Adrenal gland (tissue), 19 donors: Measurements from ENCODE around the gene TMEM74B. TPM values are rescaled to one million over a fixed set of nuclear protein-coding genes. Genes with fewer than 3 reads are reported as not detected.
A peak's percentile ranks its signal among the peaks of the same experiment; 100 is the strongest.

Experiments
- DNase-seq, 7 donors: peaks; one replicate each; pipeline ENCODE4 v3.0.0-alpha.2; 2019 to 2020
- H3K27ac ChIP-seq, 5 donors: fragments of 200-600 bp; sonication (generic) in 4 of 5; 1 replicate in 3 of 5; 2 replicates in 2 of 5; pipeline versions ENCODE4 v1.5.1 to v1.8.0; 2016 to 2020; ENCODE audit warnings: mild to moderate bottlenecking in 1 of 5
- H3K27me3 ChIP-seq: fragments of 200-600 bp; 2 replicates; pipeline ENCODE4 v1.8.0; 2021
- H3K36me3 ChIP-seq, 2 donors: fragments of 200-600 bp; replicated peaks in 1 of 2; 1 replicate in 1 of 2; 2 replicates in 1 of 2; pipeline versions ENCODE4 v1.5.1 to v1.8.0; 2018 to 2022
- H3K4me1 ChIP-seq, 2 donors: fragments of 200-600 bp; replicated peaks in 1 of 2; 1 replicate in 1 of 2; 2 replicates in 1 of 2; pipeline versions ENCODE4 v1.5.1 to v1.8.0; 2018 to 2021
- H3K4me3 ChIP-seq, 4 donors: fragments of 200-600 bp; sonication (generic) in 3 of 4; one replicate each; pipeline ENCODE4 v1.5.1; 2016 to 2018
- H3K9me3 ChIP-seq, 3 donors: fragments of 200-600 bp; sonication (generic) in 1 of 3; replicated peaks in 1 of 3; 1 replicate in 2 of 3; 2 replicates in 1 of 3; pipeline versions ENCODE4 v1.5.1 to v1.8.0; 2016 to 2021
- CTCF ChIP-seq, 6 experiments: fragments of 450-650 bp in 4 of 6; fragments of 200-600 bp in 2 of 6; sonication (generic) in 1 of 6; IDR thresholded peaks; 1 replicate in 5 of 6; 2 replicates in 1 of 6; pipeline versions ENCODE4 v1.5.1 to v1.8.0; 2016 to 2021; ENCODE audit warnings: antibody characterized with exemption in 6 of 6, mild to moderate bottlenecking in 2 of 6, moderate library complexity in 1 of 6
- POLR2A ChIP-seq, 2 donors: fragments of 450-650 bp; IDR thresholded peaks; one replicate each; pipeline ENCODE4 v1.6.1; 2017; ENCODE audit warnings: antibody characterized with exemption in 2 of 2, mild to moderate bottlenecking in 2 of 2, moderate library complexity in 1 of 2
- WGBS, 4 donors: extraction: QIAGEN DNeasy Blood & Tissue Kit in 2 of 4; methylation state at CpG; one replicate each; pipeline versions ENCODE4 v1.1.5 to v1.1.7; 2013 to 2017; 5-methylcytosine and 5-hydroxymethylcytosine counted together
- intact Hi-C, 2 donors: fragments of 100-400 bp; cut with DNase I; formaldehyde crosslinking; loops; one replicate each; pipeline versions ENCODE4 v1.14.1 to v1.15.0; 2022 to 2023
- long read RNA-seq, 10 donors: library from polyadenylated mRNA in 3 of 10; unstranded in 2 of 10; stranded (forward) in 1 of 10; transcript quantifications; one replicate each; pipeline ENCODE4 v2.0.0 and lab custom pipeline, GENCODE V29; 2021 to 2026
- polyA plus RNA-seq, 3 donors: library from polyadenylated mRNA; stranded (reverse); fragments of 200-250 nt in 2 of 3; fragments of 350-450 nt in 1 of 3; fragmentation: Illumina TruSeq in 1 of 3; extraction: RNeasy Lipid Tissue Mini Kit (QIAGEN cat#74804) in 1 of 3; gene quantifications; one replicate each; pipeline ENCODE4 v1.2.3, GENCODE V29; 2013 to 2014
- total RNA-seq, 9 donors: library from RNA; depleted of rRNA in 4 of 9; stranded (reverse); fragments of >200 nt in 4 of 9; fragments of 120-200 nt in 1 of 9; fragmentation: NEBNext Ultra II Directional in 1 of 9; extraction: Animal tissue kit (Norgen Biotek cat#: 25700) in 1 of 9; gene quantifications; one replicate each; pipeline versions ENCODE4 v1.1.0 to v1.2.4, GENCODE V29; 2013 to 2023
- donor health status: healthy with polysubstance abuse.
- donor health status: Bipolar disorder and iron deficiency.
- donor health status: DM: yes; HTN: yes; CAD: no.
- donor health status: DM: no; HTN: no; CAD: no.
- donor health status: DM: no; HTN: no; CAD: no.
- donor health status: DM: yes; HTN: yes; CAD: no.

Gene TMEM74B
- 1 to 10 TPM in 2 of 9 donors, under 1 TPM in 5, not detected in 2; 0.42 to 4.1 (median 0.97) TPM for total RNA-seq
- 1 to 10 TPM in 2 of 3 donors, under 1 TPM in 1; 0.24 to 9.5 (median 5.2) TPM for polyA plus RNA-seq
- long read RNA-seq, donor 1 = 0 reads
- long read RNA-seq, donor 2 = 0 reads
- long read RNA-seq, donor 3 = 0 reads
- long read RNA-seq, donor 4 = 0 reads
- long read RNA-seq, donor 5, partial matches to known transcripts = 0 of 1 reads
- long read RNA-seq, donor 5, other reads (novel, unspliced or antisense) = 1 of 1 reads
- long read RNA-seq, donor 6 = 0 reads
- long read RNA-seq, donor 7 = 0 reads
- long read RNA-seq, donor 8 = 0 reads
- long read RNA-seq, donor 9 = 0 reads
- long read RNA-seq, donor 10 = 0 reads

- TF ChIP-seq POLR2A (IDR thresholded peaks at IDR 0.05) (no peak), CTCF (IDR thresholded peaks at IDR 0.05) (no peak)
- peaks cover 4 to 6% of the 10 kb centered on the region in 2 donors for H3K4me1 ChIP-seq
- H3K36me3 ChIP-seq = no peaks in the 10 kb centered on the region
- H3K27ac ChIP-seq = no peak within 1 kb of the TSS
- H3K27me3 ChIP-seq = peaks cover 3% of the 10 kb centered on the region
- no peak for DNase-seq
- intact Hi-C loops = no loop called here
- WGBS, 4 donors = 0 to 3% (median 1%) methylated on average over 2 to 76 of the region's 76 CpGs
- H3K4me3 ChIP-seq = peak within 1 kb of the TSS in 1 of 4 donors; percentile 72
- no peaks in the 10 kb centered on the region for H3K9me3 ChIP-seq
Observed at GRCh38 chr20:1184638-1185315, at the start of gene TMEM74B. TMEM74B (minus strand) TSS chr20:1184981; CDS start chr20:1183801, 1,180 bp downstream.

- intact Hi-C loops = no loop called here
- H3K9me3 ChIP-seq = no peaks in the 10 kb centered on the region
- no peak for DNase-seq
- 85 to 92% (median 89%) methylated on average over 3 of the region's 3 CpGs for WGBS, 4 donors
- no peak overlapping the region for H3K4me3 ChIP-seq
- H3K27me3 ChIP-seq = peaks cover 39% of the 10 kb centered on the region
- no peak for TF ChIP-seq POLR2A (IDR thresholded peaks at IDR 0.05)
- TF ChIP-seq CTCF (IDR thresholded peaks at IDR 0.05) = no peak
- no peaks in the 10 kb centered on the region for H3K4me1 ChIP-seq
- H3K27ac ChIP-seq = no peak overlapping the region
- no peaks in the 10 kb centered on the region for H3K36me3 ChIP-seq
Observed at GRCh38 chr20:1232286-1233111, 47.7 kb upstream of the TMEM74B start.

GRCh38 chr20:1229541-1229940, 44.8 kb upstream of the TMEM74B start:
- Histone ChIP-seq H3K27me3 (peaks cover 46% of the 10 kb centered on the region), H3K4me1 (peaks cover 0 to 8% of the 10 kb centered on the region in 2 donors)
- intact Hi-C loops = no loop called here

More at GRCh38 chr20:1229541-1229940, 44.8 kb upstream of the TMEM74B start:
- H3K9me3 ChIP-seq = no peaks in the 10 kb centered on the region
- H3K4me3 ChIP-seq = no peak overlapping the region
- 72 to 87% (median 80%) methylated on average over 3 of the region's 3 CpGs for WGBS, 4 donors
- DNase-seq = no peak
- no peak overlapping the region for H3K27ac ChIP-seq
- H3K36me3 ChIP-seq = no peaks in the 10 kb centered on the region
- TF ChIP-seq POLR2A (IDR thresholded peaks at IDR 0.05) (no peak), CTCF (IDR thresholded peaks at IDR 0.05) (no peak)
